Omental fat pad (tissue), 4 donors: ENCODE measurements around the gene CIZ1. TPM values are rescaled to one million over a fixed set of nuclear protein-coding genes. Genes with fewer than 3 reads are reported as not detected.

ENCODE experiments used
- ATAC-seq: fragments of 150-250 bp; one replicate; pipeline ENCODE4 v1.9.1; 2016; ENCODE audit warnings: mild to moderate bottlenecking, moderate library complexity; ENCODE audit not compliant: low FRiP score
- DNase-seq: peaks from one replicate; pipeline ENCODE4 v3.0.0-alpha.2; 2019; ENCODE audit warnings: low spot score
- total RNA-seq, 4 donors: library from RNA; depleted of rRNA; stranded (reverse); fragments of >200 nt; gene quantifications; one replicate each; pipeline ENCODE4 v1.1.0, GENCODE V29; 2016
- TF ChIP-seq, protein P1 (sequence below), 3 donors: fragments of 450-650 bp; IDR thresholded peaks; one replicate each; pipeline ENCODE4 v1.5.1; 2016 to 2017; ENCODE audit warnings: antibody characterized with exemption in 3 of 3, mild to moderate bottlenecking in 3 of 3, moderate library complexity in 2 of 3

CIZ1 gene
- total RNA-seq, 4 donors from 2014 or later = 40.1 to 70.1 (median 52.5) TPM

DNA sequence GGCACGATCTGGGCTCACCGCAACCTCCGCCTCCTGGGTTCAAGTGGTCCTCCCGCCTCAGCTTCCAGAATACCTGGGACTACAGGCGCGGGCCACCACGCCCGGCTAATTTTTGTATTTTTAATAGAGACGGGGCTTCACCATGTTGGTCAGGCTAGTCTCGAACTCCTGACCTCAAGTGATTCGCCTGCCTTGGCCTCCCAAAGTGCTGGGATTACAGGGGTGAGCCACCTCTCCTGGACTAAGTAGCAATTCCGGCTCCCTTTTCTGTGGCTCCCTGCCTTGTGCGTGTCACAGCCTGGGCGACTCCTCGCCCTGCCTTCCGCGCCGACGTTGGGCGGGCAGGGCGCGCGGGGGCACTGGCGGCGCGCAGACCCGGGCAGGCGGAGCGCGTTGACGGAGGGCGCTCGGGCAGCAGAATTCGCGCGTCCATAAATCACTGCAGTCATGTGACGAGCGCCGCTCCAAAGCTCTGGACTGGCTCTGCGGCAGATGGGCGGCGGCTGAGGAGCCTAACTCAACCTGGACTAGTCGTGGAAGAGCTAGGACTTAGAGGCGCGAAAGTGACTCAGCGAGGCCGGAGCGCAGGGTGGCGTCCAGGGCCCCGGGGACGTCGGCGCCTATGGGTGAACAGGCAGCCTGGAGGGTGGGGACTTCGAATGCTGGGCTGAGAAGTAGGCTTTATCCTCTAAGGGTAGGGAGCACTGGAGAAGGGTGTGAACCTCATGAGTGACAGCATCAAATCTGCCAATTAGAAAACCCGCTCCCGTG lies 1.4 kb upstream of the CIZ1 start:
- peak; percentile 87 for ATAC-seq
- TF ChIP-seq, protein P1, sequence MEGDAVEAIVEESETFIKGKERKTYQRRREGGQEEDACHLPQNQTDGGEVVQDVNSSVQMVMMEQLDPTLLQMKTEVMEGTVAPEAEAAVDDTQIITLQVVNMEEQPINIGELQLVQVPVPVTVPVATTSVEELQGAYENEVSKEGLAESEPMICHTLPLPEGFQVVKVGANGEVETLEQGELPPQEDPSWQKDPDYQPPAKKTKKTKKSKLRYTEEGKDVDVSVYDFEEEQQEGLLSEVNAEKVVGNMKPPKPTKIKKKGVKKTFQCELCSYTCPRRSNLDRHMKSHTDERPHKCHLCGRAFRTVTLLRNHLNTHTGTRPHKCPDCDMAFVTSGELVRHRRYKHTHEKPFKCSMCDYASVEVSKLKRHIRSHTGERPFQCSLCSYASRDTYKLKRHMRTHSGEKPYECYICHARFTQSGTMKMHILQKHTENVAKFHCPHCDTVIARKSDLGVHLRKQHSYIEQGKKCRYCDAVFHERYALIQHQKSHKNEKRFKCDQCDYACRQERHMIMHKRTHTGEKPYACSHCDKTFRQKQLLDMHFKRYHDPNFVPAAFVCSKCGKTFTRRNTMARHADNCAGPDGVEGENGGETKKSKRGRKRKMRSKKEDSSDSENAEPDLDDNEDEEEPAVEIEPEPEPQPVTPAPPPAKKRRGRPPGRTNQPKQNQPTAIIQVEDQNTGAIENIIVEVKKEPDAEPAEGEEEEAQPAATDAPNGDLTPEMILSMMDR (IDR thresholded peaks at IDR 0.05) = no peak

GRCh38 chr9:128190516-128191405 lies 611 bp downstream of the CIZ1 start:
- DNase-seq (no peak), ATAC-seq (peak; percentile 14)
- TF ChIP-seq, protein P1 (IDR thresholded peaks at IDR 0.05) = no peak

More for the DNA sequence above, 1.4 kb upstream of the CIZ1 start:
- DNase-seq = peak; percentile 58

GRCh38 chr9:128190013-128190412 lies 1.4 kb downstream of the CIZ1 start:
- no peak for DNase-seq
- TF ChIP-seq, protein P1 (IDR thresholded peaks at IDR 0.05) = no peak
- no peak for ATAC-seq

GRCh38 chr9:128188209-128188608 lies 3.2 kb downstream of the CIZ1 start:
- ATAC-seq (no peak), DNase-seq (no peak)
- TF ChIP-seq, protein P1 (IDR thresholded peaks at IDR 0.05) = no peak

DNA sequence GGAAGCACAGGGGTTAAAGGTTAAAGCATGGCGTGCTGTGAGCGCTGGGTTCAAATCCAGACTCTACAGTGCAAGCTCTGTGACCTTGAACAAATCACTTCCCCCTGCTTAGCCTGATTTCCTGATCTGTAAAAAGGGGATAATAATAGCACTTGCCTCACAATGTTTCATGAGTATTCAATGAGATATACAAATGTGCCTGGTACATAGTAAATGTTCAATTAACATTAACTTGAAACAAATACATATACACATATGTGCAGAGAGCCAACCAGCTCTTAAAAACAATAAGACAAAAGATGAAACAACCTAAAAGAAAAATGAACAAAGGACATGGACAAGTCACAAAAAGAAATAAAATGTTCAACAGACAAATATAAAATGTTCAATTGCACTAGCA lies 4.0 kb downstream of the CIZ1 start:
- DNase-seq (no peak), ATAC-seq (no peak)

DNA sequence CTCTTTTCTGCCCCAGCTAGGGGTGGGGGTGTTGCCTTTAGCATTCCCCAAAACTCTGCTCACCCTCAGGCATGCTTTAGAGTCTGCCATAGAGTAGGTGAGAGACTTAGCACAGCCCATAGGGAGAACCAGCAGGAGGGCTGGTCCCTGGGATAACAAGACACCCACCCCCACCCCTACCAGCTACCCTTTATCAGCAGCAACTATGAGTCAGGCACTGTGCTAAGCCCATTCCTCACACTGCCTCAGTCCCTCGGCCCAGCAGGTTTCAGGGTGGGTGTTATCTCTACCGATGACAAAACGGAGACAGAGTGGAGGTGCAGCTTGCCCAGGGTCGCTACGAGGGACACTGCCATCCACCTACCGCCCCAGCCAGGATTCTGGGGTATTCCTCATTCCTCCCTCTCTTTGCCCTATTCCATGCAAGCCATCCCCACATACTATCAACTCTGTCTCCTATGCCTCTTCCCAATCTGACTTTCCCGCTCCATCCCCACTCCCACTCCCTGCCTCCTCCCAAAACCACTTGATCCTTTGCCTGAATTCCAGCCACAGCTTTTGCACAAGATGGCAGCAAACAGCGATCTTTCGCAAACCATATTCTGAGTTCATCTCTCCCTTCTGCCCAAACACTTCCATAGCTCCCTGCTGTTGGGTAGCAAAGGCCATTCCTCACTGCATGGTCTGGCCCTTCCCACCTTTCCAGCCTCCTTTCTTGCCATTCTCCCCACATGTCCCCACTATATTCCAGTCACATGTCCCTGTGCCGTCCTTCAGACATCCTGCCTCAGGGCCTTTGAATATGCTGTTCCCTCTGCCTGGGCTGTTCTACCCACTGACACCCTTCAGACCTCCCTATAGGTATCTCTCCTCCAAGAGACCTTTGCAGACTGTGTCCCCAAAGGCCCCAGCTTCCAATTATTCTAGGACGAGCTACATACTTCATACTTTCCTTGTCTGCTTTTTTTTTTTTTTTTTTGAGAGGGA lies 5.1 kb downstream of the CIZ1 start:
- TF ChIP-seq, protein P1 (IDR thresholded peaks at IDR 0.05) = no peak
- DNase-seq (no peak), ATAC-seq (no peak)

More for the DNA sequence above, 4.0 kb downstream of the CIZ1 start:
- TF ChIP-seq, protein P1 (IDR thresholded peaks at IDR 0.05) = no peak
